Activated T-helper 2 cell treated with anti-CD3 and anti-CD28 coated beads, Interferon-gamma antibody, Interleukin-2, Interleukin-4, amounts not matched to agents 10 μg/mL and 5 μg/mL and 100 μg/mL, durations not matched to agents 14 hours and 24 hours and 36 hours (primary cell): ENCODE results near the gene FTSJ1. TPM values are rescaled to one million over a fixed set of nuclear protein-coding genes. Genes with fewer than 3 reads are reported as not detected.

Experiments
- DNase-seq: peaks from one replicate; pipeline ENCODE4 v3.0.0; 2021; ENCODE audit warnings: low spot score
- H3K27ac Mint-ChIP-seq: one replicate; pipeline ENCODE4 v1.8.0; 2021; ENCODE audit warnings: mixed read lengths
- H3K27me3 Mint-ChIP-seq: one replicate; pipeline ENCODE4 v1.8.0; 2021; ENCODE audit warnings: low read depth, mixed read lengths
- H3K36me3 Mint-ChIP-seq: one replicate; pipeline ENCODE4 v1.8.0; 2021; ENCODE audit warnings: low read depth, mixed read lengths
- H3K4me1 Mint-ChIP-seq: one replicate; pipeline ENCODE4 v1.8.0; 2021; ENCODE audit warnings: low read depth, mixed read lengths
- H3K4me3 Mint-ChIP-seq: one replicate; pipeline ENCODE4 v1.8.0; 2021; ENCODE audit warnings: low read depth, mild to moderate bottlenecking, moderate library complexity, mixed read lengths
- H3K9me3 Mint-ChIP-seq: one replicate; pipeline ENCODE4 v1.8.0; 2021; ENCODE audit warnings: mixed read lengths
- intact Hi-C: fragments of 100-400 bp; cut with micrococcal nuclease; formaldehyde crosslinking; loops from one replicate; pipeline ENCODE4 v1.15.1; 2023
- total RNA-seq: library from RNA; stranded (reverse); gene quantifications from 2 replicates; pipeline ENCODE4 v1.2.3, GENCODE V29; 2022

FTSJ1 gene
- total RNA-seq, 1 donor from 2014 or later, result 89.8 TPM

DNA sequence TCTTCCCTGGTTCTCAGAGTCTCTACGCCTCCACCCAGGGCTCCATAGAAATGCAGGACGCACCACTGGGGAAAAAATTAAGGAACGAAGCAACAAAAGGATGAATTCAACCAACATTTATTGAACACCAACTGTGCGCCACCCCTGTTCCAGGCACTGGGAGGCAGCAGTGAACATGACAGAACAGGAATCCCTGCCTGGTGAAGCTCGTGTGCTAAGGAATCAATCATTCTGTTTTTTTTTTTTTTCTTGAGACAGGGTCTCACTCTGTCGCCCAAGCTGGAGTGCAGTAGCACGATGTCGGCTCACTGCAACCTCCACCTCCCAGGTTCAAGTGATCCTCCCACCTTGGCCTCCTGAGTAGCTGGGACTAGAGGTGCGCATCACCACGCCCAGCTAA lies 1.9 kb upstream of the FTSJ1 start:
- no peak for DNase-seq
- no peak overlapping the region for H3K4me3 Mint-ChIP-seq
- intact Hi-C loops, result no loop called here
- no peaks in the 10 kb centered on the region for H3K9me3 Mint-ChIP-seq
- H3K36me3 Mint-ChIP-seq, result peaks cover 27% of the 10 kb centered on the region
- H3K27me3 Mint-ChIP-seq, result no peaks in the 10 kb centered on the region
- H3K4me1 Mint-ChIP-seq, result peaks cover 29% of the 10 kb centered on the region
- no peak overlapping the region for H3K27ac Mint-ChIP-seq

DNA sequence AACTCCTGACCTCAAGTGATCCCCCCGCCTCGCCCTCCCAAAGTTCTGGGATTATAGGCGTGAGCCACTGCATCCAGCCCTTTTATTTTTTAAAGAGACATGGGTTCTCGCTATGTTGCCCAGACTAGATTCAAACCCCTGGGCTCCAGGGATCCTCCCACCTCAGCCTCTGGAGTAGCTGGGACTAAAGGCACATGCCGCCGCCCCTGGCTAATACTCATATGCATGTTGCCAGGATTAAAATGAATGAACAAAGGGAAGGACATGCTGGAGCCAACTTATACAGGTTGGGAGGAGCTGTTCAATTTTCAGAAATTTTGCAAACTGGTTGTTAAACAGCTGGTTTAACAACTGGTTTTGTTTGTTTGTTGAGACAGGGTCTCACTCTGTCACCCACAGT lies 1.4 kb upstream of the FTSJ1 start:
- Mint-ChIP-seq H3K4me1 (peaks cover 28% of the 10 kb centered on the region), H3K4me3 (peak overlapping the region; percentile 98), H3K36me3 (peaks cover 30% of the 10 kb centered on the region), H3K27me3 (no peaks in the 10 kb centered on the region), H3K9me3 (no peaks in the 10 kb centered on the region), H3K27ac (peak overlapping the region; percentile 95)
- intact Hi-C loops, result no loop called here
- no peak for DNase-seq

DNA sequence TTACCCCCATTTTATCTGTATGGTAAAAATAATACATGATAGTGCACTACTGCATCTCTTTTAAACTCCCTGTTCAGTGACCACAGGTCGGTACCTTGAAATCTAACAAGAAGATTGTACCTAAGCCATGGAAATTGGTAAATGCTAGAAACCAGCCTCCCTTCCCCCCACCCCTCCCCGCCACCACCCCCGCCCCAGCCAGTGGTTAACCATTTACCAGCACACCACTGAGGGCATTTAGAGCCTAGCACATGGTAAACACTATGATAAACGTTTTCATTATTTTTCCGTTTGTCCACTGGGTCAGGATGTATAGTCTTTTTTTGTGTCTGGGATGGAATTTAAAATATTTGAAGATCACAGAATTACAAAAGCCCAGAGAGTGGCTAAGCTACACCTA lies 703 bp upstream of the FTSJ1 start:
- Mint-ChIP-seq H3K27ac (peak overlapping the region; percentile 95), H3K9me3 (no peaks in the 10 kb centered on the region), H3K4me3 (peak overlapping the region; percentile 98), H3K36me3 (peaks cover 33% of the 10 kb centered on the region), H3K27me3 (no peaks in the 10 kb centered on the region), H3K4me1 (peaks cover 28% of the 10 kb centered on the region)
- DNase-seq, result no peak
- intact Hi-C loops, result loop anchor here (5.0 kb wide), 4 partner anchors 47 to 122 kb away; partner anchors contain the start of genes EBP, RBM3, TBC1D25 and WDR13

GRCh38 chrX:48476919-48477318 lies 920 bp downstream of the FTSJ1 start:
- Mint-ChIP-seq H3K36me3 (peaks cover 45% of the 10 kb centered on the region), H3K4me3 (peak overlapping the region; percentile 98), H3K27me3 (no peaks in the 10 kb centered on the region), H3K27ac (peak overlapping the region; percentile 95), H3K9me3 (no peaks in the 10 kb centered on the region), H3K4me1 (peaks cover 32% of the 10 kb centered on the region)
- intact Hi-C loops, result loop anchor here (5.0 kb wide), 4 partner anchors 45 to 120 kb away; partner anchors contain the start of genes EBP, RBM3, TBC1D25 and WDR13
- no peak for DNase-seq

DNA sequence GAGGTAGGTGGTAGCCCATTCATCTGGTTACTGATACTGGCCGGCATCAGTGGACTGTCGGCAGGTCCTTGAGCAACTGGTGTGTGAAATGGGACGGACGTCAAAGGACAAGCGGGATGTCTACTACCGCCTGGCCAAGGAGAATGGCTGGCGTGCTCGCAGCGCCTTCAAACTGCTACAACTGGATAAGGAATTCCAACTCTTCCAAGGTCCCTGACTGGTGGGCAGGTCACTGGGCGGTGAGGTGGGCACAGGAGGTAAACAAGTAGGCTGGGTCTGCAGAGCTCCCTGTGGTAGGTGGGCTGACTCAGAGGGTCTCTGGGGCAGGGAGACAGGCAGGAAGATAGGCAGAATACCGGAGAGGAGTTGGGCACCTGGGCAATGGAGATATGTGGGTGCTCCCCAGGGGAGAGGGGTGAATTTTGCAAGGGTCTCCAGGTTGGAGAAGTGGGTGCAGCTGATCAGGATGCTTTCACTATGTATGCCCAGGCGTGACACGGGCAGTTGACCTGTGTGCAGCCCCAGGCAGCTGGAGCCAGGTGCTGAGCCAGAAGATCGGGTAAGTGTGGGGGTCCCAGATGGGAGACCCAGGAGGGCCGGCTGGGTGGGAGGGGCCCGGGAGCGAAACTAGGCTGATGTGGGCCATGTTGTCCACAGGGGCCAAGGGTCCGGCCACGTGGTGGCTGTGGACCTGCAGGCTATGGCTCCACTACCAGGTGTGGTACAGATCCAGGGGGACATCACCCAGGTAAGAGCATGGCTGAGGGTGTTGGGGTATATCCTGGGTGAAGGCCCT lies 2.2 kb downstream of the FTSJ1 start:
- no peaks in the 10 kb centered on the region for H3K27me3 Mint-ChIP-seq
- H3K9me3 Mint-ChIP-seq, result no peaks in the 10 kb centered on the region
- intact Hi-C loops, result loop anchor here (5.0 kb wide), 4 partner anchors 44 to 119 kb away; partner anchors contain the start of genes EBP, RBM3, TBC1D25 and WDR13
- peak overlapping the region; percentile 98 for H3K4me3 Mint-ChIP-seq
- no peak for DNase-seq
- H3K36me3 Mint-ChIP-seq, result peaks cover 54% of the 10 kb centered on the region
- no peak overlapping the region for H3K27ac Mint-ChIP-seq
- H3K4me1 Mint-ChIP-seq, result peaks cover 31% of the 10 kb centered on the region

DNA sequence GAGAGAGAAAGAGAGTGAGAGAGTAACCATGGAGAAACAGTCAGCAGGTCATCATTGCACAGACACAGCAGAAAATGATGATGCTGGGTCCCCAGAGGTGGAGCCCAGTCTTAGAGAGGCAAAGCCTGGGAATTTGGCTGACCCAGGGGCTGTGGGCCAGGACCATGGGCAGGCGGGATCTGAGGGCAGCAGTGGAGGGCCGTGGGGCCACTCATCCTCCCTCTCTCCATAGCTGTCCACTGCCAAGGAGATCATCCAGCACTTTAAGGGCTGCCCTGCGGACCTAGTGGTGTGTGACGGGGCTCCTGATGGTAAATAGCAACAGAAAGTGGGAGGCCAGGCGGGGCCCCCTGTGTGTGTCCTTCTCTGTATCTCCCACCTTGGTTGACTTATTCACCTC lies 2.8 kb downstream of the FTSJ1 start:
- DNase-seq, result no peak
- Mint-ChIP-seq H3K27ac (no peak overlapping the region), H3K4me1 (peaks cover 31% of the 10 kb centered on the region), H3K27me3 (no peaks in the 10 kb centered on the region), H3K9me3 (no peaks in the 10 kb centered on the region), H3K36me3 (peaks cover 54% of the 10 kb centered on the region), H3K4me3 (peak overlapping the region; percentile 37)
- intact Hi-C loops, result loop anchor here (5.0 kb wide), 4 partner anchors 43 to 118 kb away; partner anchors contain the start of genes EBP, RBM3, TBC1D25 and WDR13

GRCh38 chrX:48480142-48480541 lies 4.1 kb downstream of the FTSJ1 start:
- no peaks in the 10 kb centered on the region for H3K27me3 Mint-ChIP-seq
- intact Hi-C loops, result no loop called here
- peak overlapping the region; percentile 56 for H3K27ac Mint-ChIP-seq
- peaks cover 25% of the 10 kb centered on the region for H3K4me1 Mint-ChIP-seq
- no peaks in the 10 kb centered on the region for H3K9me3 Mint-ChIP-seq
- peaks cover 54% of the 10 kb centered on the region for H3K36me3 Mint-ChIP-seq
- no peak for DNase-seq
- no peak overlapping the region for H3K4me3 Mint-ChIP-seq

DNA sequence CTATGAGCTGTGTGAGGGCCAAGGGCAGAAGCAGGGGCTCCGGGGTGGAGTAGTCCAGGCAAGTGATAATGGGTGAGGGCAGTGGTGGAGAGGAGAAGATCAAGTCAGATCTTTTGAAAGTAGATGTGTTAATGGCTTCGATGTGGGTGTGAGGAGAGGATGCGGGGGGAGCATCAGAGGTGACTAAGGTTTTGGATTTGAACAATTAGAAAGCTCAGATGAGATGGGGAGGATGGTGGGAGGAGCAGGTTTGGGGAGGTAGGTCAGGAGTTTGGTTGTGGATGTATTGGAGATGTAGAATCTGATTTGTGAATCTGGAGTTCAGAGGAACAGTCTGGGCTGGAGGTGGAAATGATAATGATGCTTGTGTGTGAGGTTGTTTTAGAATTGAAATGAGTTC lies 4.6 kb downstream of the FTSJ1 start:
- no peak for DNase-seq
- peaks cover 54% of the 10 kb centered on the region for H3K36me3 Mint-ChIP-seq
- peak overlapping the region; percentile 56 for H3K27ac Mint-ChIP-seq

DNA sequence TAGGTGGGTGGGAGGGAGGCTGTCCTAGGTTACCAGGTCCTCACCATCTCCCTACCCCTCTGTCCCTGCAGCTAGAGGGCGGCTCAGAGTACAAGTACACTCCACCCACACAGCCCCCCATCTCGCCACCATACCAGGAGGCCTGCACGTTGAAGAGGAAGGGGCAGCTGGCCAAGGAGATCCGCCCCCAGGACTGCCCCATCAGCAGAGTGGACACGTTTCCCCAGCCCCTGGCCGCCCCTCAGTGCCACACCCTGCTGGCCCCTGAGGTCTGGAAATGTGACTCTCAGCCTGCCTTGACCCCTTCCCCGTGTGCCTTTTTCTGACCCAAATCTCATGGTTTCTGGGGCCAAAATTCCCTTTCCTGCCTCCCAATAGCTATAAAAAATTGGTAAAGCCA lies 6.5 kb downstream of the FTSJ1 start:
- Mint-ChIP-seq H3K4me3 (no peak overlapping the region), H3K27ac (no peak overlapping the region)

More for the DNA sequence above, 4.6 kb downstream of the FTSJ1 start:
- Mint-ChIP-seq H3K9me3 (no peaks in the 10 kb centered on the region), H3K4me1 (peaks cover 24% of the 10 kb centered on the region), H3K4me3 (no peak overlapping the region), H3K27me3 (no peaks in the 10 kb centered on the region)
- intact Hi-C loops, result no loop called here

GRCh38 chrX:48487362-48487798 lies 11.4 kb downstream of the FTSJ1 start:
- DNase-seq, result no peak
- H3K36me3 Mint-ChIP-seq, result peaks cover 10% of the 10 kb centered on the region
- intact Hi-C loops, result no loop called here
- H3K9me3 Mint-ChIP-seq, result no peaks in the 10 kb centered on the region
- H3K4me3 Mint-ChIP-seq, result no peak overlapping the region
- H3K27ac Mint-ChIP-seq, result no peak overlapping the region
- no peaks in the 10 kb centered on the region for H3K27me3 Mint-ChIP-seq
- no peaks in the 10 kb centered on the region for H3K4me1 Mint-ChIP-seq

More for the DNA sequence above, 6.5 kb downstream of the FTSJ1 start:
- no peak for DNase-seq
- H3K9me3 Mint-ChIP-seq, result no peaks in the 10 kb centered on the region
- intact Hi-C loops, result no loop called here
- peaks cover 48% of the 10 kb centered on the region for H3K36me3 Mint-ChIP-seq
- H3K27me3 Mint-ChIP-seq, result no peaks in the 10 kb centered on the region
- H3K4me1 Mint-ChIP-seq, result peaks cover 14% of the 10 kb centered on the region

GRCh38 chrX:48488034-48488433 lies 12.0 kb downstream of the FTSJ1 start:
- no peaks in the 10 kb centered on the region for H3K27me3 Mint-ChIP-seq
- H3K9me3 Mint-ChIP-seq, result no peaks in the 10 kb centered on the region
- no peaks in the 10 kb centered on the region for H3K4me1 Mint-ChIP-seq
- intact Hi-C loops, result no loop called here
- H3K36me3 Mint-ChIP-seq, result peaks cover 6% of the 10 kb centered on the region
- no peak for DNase-seq
- no peak overlapping the region for H3K4me3 Mint-ChIP-seq
- H3K27ac Mint-ChIP-seq, result no peak overlapping the region

DNA sequence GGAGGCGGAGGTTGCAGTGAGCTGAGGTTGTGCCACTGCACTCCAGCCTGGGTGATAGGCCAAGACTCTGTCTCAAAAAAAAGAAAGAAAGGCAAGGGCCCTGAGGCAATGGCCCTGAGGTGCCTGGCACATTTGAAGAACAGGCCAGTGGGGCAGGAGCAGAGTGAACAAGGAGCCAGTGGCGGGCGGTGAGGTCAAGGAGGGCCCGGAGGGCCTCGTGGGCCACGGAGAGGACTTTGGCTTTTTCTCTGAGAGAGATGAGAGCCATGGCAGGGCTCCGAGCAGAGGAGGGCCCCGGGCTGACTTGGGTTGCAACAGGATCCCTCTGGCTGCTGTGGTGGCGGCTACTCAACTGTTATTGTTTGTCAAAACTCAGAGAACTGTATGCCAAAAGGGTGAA lies 13.3 kb downstream of the FTSJ1 start:
- intact Hi-C loops, result no loop called here
- H3K27ac Mint-ChIP-seq, result no peak overlapping the region
- peaks cover 6% of the 10 kb centered on the region for H3K36me3 Mint-ChIP-seq
- no peaks in the 10 kb centered on the region for H3K27me3 Mint-ChIP-seq
- no peak overlapping the region for H3K4me3 Mint-ChIP-seq
- no peaks in the 10 kb centered on the region for H3K4me1 Mint-ChIP-seq
- no peak for DNase-seq
- no peaks in the 10 kb centered on the region for H3K9me3 Mint-ChIP-seq

DNA sequence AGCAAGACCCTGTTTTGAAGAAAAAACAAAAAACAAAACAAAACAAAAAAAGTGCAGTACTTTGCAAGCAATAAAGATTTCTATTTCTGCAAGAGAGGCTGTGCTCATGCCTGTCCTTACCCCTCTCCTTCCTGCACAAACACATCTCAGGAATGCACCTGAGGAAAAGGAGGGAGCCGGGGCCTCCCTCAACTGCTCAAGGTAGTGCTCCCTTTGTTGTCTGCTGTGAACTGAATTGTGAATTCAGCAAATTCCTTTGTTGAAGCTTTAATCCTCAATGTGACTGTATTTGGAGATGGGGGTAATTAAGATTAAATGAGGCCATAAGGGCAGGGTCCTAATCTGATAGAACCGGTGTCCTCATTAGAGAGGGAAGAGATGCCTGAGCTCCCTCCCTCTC lies 13.9 kb downstream of the FTSJ1 start:
- peaks cover 6% of the 10 kb centered on the region for H3K36me3 Mint-ChIP-seq
- H3K4me1 Mint-ChIP-seq, result no peaks in the 10 kb centered on the region
- no peaks in the 10 kb centered on the region for H3K27me3 Mint-ChIP-seq
- H3K9me3 Mint-ChIP-seq, result no peaks in the 10 kb centered on the region
- no peak for DNase-seq
- intact Hi-C loops, result no loop called here
- H3K27ac Mint-ChIP-seq, result no peak overlapping the region
- no peak overlapping the region for H3K4me3 Mint-ChIP-seq
